NCI-H146 (cell line): ENCODE measurements around the gene HMCN1.
"Not testable (repeated sequence)": the region's sequence is repeated elsewhere in the genome, so short reads cannot be mapped to it uniquely, and the experiment has no call there.

ENCODE experiments used
- DNase-seq: peaks from one replicate; lab custom pipeline; 2025; lab: John Stamatoyannopoulos, UW

Gene HMCN1

DNA sequence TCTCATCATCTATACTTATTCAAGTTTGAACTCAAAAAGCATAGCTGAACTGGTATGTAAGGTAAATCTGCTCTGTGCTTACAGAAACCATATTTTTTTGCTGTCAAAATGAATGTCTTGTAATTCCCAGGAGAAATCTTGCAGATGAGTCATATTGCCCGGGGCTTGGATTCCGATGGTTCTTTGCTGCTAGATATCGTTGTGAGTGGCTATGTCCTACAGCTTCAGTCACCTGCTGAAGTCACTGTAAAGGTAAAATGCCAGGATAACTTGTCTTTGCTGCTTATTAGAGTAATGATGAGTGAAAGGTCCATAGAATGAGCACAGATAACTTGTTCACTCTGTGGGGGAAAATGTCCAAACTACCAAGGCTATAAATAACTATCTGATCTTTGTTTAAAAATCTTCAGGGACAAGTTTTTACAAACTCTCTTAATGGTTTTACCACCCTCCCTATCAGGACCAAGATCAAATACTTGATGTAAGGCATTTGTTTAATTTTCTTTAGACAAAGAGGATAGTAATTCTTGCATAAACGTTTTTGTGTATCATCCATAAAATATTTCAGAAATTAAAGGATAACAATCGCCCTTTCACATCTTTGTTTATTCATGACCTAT, 418.5 kb downstream of the HMCN1 start:
- DNase-seq, result no peak

DNA sequence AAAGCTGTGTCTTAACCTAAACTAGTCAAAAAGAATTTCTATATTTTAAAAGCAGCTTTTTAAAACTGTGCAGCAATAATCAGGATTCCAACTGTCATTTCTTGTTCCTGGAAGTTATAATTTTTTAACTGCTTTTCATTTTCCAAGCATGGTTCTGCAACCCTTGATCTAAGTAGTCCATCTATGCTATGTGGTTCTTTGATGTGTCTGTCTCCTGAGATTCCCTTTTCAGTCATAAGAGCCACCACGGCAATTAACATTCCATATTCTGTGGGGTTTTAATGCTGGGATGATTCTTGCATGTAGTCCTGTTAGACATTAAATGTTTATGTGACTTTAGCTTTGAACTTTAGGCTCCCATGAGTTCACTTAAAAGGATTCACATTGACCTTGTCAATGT, 420.5 kb downstream of the HMCN1 start:
- no peak for DNase-seq

DNA sequence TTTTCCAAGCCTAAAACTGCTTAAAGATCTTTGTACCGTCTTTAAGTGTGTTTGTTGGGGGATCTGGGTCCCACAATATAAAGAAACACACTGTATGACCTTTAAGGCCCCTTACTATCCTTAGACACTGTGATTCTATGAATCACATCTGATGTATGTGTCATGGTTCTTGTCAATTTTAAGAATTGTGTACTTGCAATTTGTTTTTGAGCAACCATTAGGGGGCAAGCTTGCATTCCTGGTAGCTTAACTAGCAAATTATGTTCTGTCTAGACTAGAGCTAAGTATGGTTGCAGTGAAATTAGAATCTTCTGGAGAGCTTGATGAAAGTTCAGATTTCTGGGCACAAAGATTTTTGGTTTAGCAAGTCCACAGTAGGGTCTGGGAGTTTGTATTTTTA, 421.4 kb downstream of the HMCN1 start:
- DNase-seq, result no peak

DNA sequence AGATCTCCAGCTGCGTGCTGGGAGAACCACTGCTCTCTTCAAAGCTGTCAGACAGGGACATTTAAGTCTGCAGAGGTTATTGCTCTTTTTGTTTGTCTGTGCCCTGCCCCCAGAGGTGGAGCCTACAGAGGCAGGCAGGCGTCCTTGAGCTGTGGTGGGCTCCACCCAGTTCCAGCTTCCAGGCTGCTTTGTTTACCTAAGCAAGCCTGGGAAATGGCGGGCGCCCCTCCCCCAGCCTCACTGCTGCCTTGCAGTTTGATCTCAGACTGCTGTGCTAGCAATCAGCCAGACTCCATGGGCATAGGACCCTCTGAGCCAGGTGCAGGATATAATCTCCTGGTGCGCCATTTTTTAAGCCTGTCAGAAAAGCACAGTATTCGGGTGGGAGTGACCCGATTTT, 428.7 kb downstream of the HMCN1 start:
- not testable (repeated sequence) for DNase-seq

DNA sequence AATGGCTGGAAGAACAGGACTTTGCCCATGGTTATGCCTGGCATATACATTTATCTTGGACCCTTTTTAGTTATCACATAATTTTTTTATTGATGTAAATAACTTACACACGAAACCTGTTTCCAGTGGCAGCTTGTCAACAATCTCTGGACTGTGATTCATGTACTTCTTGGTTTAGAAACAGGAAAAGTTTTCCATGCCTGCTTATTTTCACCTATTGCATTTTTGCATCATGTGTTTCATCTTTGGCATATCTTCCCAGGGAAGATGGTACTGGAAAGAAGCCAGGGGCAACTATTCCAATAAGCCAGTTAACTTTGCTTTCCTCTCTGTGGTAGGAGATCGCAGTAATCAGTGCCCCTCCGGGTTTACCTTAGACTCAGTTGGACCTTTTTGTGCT, 430.6 kb downstream of the HMCN1 start:
- DNase-seq, result no peak

DNA sequence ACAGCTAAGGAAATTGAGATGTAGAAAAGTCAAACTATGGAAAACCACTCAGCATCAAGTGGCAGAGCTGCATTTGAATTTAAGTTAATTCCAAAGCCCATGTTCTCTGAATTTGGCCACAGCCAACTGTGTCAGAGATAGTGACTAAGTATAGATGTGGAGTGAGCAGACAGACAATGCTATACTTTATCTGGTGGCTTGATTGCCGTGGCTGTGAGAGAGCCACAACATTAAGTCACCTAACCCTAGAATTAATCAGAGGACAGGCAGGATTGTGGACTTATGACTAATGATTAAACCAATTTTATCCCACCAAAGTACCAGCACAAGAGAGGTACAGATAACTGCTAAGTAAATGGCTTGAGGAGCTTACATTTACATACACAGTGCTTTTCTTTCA, 431.1 kb downstream of the HMCN1 start:
- no peak for DNase-seq

DNA sequence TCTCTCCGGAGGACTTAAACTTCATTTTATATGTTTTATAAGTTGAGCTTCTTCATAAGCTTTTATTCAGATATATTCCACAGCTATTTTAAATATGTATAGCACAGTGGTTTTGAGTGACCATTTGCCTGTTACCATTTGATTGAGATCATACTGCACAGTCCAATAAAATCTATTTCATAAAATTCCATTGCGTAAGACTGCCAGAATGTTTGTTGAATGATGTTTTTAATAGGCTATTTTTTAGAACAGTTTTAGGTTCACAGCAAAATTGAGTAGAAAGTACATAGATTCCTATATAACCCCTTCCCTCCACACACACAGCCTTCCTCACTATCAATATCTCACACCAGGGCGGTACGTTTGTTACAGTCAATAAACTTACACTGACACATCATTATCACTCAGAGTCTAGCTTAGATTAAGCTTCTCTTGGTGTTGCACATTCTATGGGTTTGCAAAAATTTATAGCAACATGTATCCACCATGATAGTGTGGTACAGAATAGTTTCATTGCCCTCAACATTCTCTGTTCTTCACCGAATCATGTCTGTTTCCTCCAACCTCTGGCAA, 433.0 kb downstream of the HMCN1 start:
- DNase-seq, result no peak

DNA sequence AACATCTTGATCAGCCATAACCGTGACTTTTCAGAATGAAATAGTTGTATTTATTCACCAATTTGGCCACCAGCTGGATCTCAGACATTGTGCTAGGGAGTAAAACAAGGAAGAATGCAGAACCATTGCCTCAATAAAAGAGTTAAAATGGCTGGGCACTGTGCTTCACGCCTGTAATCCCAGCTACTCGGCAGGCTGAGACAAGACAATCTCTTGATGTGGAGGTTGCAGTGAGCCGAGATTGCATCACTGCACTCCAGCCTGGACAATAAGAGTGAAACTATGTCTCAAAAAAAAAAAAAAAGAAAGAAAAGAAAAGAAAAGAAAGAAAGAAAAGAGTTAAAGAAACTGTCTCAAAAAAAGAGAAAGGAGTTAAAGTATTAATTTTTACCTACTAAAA, 441.4 kb downstream of the HMCN1 start:
- DNase-seq, result no peak

DNA sequence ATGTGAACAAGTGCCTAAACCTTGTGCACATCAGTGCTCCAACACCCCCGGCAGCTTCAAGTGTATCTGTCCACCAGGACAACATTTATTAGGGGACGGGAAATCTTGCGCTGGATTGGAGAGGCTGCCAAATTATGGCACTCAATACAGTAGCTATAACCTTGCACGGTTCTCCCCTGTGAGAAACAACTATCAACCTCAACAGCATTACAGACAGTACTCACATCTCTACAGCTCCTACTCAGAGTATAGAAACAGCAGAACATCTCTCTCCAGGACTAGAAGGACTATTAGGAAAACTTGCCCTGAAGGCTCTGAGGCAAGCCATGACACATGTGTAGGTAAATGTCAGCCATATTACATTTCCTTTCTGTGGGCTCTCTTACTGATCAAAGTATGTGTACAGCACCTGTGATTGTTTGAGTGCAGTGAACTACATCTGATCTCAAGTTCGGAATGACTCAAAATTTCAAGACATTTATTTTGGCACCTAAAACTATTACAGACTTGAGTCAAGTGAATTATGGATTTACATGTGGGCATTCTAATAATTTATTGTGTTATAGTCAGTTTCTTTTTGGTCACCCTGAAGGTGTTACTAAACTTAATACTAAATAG, 444.3 kb downstream of the HMCN1 start:
- DNase-seq, result no peak

DNA sequence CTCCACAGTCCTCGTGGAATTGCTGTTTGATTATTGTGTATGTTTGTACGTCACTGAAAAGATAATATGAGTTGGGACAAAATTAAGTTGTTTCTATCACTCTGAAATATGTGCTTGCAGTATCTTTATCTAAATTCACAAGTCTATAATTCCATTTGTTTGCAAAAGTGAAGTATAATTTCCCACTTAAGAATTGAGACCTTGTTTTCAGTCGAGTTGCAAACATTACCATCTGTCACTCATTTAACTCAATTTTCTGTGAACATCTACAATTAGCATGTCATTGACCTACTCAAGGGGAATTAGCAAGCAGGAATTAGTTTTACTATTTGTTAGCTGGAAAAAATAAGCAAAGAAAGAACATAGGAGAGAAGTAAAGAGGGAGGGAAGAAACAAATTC, 445.0 kb downstream of the HMCN1 start:
- no peak for DNase-seq

DNA sequence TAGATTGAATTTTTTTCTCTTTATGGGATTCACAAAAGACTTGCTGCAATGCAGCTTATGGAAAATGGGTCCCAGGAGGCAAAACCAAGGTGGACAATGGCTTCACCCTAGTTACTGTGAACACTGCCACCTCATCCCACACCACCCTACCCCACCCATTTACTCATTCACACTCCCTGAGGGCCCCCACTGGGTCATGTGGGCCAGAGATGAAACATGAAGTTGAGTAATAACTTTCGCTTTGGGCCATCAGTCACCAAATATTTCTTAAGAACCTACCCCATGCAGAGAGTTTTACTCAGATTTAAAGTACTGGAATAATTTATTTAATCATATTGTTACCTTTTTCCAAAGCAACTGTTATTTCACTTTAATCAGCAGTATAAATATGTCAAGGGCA, 449.0 kb downstream of the HMCN1 start:
- DNase-seq, result no peak

DNA sequence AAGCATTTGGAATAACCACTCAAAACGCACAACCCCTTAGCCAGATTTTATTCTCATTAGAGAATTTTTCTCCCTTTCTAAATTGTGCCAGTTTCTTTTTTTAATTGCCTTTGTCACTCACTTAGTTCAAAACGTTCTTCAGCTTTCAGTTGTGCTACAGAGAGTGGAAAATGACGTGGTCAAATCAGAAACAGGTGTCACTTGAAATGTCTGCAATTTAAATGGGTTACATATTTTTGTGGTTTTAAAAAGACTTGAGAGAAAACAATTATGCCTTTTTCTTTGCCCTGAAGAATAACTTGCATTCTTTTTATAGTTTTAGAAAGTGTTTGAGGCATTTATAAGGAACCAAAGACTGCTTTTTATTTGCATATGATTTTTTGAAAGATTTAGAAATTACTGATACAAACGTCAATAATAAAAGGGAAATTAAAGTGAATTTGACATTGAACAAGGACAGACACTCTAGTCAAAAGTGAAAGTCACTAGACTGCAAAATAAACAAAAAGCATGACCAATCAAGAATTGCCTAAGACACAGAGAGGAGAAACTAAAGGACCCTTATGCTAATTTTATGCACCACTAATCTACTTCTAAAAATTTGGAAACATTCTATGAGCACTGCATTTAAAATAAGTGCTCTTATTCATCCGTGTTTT, 449.9 kb downstream of the HMCN1 start:
- DNase-seq, result no peak

DNA sequence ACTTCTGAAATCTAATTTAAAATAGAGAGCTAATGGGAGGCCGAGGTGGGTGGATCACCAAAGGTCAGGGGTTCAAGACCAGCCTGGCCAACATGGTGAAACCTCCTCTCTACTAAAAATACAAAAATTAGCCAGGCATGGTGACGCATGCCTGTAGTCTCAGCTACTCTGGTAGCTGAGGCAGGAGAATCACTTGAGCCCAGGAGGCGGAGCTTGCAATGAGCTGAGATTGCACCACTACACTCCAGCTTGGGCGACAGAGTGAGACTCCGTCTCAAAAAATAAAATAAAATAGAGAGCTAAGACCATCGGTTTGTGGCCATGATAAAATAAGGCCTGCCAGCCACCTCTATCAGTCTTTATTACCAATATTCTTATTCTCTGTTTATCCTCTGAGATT, 452.1 kb downstream of the HMCN1 start:
- not testable (repeated sequence) for DNase-seq

DNA sequence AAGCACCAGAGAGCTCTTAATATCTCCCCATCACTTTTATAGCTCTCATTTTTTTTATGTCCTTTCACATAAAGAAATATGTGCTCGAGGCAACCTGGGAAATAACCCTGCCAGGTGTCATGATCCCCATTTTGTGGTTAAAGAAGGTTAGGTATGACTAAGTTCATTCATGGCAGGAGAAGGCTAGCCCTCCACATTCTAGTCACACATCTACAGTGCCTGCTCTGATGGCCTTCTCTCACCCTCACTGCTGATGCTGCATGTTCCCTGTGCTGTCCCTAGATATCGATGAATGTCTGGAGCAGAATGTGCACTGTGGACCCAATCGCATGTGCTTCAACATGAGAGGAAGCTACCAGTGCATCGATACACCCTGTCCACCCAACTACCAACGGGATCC, 453.4 kb downstream of the HMCN1 start:
- DNase-seq, result no peak

DNA sequence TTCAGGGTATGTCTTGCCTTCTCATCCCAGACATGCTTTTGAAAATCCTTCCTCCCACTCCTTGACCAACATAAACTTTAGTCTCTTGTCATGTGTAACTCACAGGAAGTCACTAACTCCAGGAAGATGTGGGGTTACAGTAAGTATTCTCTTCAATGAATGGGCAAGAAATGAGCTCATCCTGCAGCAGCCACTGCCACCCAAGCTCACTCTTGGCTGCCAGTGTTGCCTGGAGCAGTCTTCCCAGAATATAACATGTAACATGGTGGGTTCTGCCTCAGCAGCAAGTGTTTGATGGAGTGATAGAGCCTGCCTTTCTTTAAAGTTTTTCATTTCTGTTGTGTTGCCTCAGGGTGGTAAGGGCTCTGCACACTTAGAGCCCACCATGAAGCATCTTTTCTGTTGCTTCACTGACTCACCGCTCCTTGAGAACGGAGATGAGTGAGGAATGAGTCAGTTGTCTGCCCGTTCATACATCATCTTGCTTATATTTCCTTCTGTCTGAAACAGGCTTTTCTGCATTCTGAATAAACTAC, 453.9 kb downstream of the HMCN1 start:
- no peak for DNase-seq

DNA sequence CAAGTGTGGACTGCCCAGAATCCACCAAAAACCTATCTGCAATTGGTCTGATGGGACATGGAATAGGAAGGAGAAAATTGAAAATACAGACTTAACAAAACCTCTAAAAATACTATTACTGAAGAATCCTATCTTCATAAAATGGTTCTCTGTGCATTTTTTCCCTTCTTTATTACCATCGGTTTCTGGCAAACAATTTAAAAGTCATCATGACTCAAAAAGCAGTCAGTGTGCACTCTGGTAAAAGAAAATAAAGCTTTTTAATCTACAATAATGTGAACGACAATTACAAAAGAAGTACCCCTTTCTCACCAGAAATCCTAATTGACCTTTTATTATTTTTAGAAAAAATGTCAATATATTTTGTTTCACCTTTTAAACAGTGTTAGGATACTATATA, 454.5 kb downstream of the HMCN1 start:
- no peak for DNase-seq

DNA sequence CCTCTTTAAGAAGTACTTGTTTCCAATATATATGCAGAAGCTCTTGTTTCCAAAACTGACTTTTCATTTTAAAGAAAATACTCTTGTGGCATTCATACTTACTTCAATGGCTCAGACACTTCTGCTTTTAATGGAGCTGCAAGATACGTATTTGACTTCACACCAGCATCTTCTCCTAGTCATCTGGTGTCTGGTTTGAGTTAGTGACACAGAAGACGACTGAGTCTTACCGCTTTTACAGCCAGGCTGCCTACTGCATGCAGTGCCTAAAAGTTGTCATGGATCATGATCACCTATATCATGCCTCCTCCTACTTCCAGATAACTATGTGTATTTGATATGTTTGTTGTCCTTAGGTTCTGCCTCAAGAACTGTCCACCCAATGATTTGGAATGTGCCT, 455.0 kb downstream of the HMCN1 start:
- DNase-seq, result no peak

DNA sequence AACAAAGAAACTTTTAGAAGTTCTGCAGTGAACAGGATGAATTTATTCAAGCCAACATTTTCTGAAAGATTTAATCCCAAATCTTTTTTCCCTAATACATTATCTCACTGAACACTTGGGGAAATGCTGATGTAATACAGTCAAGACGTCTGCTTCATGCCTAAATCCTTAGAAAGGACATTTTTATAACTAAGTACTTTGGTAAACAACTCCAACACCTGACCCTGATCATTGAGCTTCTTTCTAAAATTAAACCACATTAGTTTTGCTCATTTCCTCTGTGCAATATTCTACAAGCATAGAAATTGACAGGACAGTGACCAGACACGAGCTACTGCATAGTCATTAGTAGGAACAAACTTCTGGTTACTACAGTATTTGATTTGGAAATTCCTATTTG, 457.3 kb downstream of the HMCN1 start:
- DNase-seq, result no peak

DNA sequence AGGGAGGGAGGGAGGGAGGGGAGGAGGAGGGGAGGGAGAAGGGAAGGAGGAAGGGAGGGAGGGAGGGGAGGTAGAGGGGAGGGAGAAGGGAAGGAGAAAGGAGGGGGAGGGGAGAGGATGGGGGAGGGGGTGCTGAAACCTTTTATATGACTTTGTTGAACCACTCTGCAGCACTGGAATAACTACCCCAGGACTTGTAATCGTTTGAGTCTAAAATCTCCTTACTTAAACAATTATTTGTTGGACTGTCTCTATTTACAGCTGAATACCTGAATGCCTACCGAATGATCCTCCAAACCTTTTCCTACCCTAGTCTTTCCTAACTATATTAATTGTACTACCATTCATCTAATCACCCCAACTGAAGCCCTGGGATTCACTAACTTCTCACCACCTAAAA, 459.0 kb downstream of the HMCN1 start:
- no peak for DNase-seq

DNA sequence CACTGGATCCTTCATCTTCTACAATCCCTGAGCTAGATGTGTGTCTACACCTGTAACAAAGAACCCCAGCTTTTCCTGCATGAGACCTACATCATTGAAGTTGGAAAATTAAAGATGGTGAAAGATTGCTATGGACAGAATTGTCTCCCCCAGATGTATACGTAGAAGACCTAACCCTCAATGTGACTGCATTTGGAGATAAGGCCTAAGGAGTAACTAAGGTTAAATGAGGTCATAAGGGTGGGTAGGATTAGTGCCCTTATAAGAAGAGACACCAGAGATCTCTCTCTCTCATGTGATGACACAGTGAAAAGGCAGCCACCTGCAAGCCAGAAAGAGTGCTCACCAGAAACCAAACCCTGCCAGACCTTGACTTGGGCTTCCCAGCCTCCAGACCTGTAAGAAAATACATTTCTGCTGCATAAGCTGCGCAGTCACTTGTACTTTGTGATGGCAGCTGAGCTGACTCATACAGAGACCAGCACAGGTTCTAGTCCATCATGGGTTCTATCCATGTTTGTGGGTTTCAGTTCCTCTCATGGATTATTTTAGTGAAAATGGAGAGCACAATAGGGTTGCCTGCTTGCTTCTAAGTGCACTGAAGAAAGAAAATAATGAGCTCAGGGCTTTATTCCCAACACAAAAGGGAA, 460.0 kb downstream of the HMCN1 start:
- DNase-seq, result no peak

DNA sequence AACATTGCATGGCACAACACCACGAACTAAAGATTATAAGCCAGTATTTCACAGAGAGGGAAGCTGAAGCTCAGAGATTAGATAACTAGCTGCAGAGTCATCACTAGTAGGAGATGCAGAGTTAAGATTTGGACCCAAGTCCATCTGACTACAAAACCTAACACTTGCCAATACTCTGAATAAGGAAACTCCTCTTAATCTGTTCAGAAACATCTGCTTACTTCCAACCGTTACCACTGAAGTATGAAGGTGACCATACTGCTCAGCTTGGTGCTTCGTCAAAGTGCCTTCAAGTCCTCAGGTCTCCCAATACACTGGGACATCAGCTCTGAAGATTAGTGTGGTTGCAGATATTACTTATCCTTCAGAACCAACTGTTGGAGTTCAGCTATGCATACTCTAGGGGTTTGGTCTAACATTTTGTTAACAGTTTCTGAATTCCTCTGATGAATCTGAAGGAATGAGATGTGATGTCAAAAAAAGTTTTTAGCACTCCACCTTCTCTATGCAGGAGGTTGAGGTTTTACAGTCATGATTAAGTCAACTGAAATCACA, 461.3 kb downstream of the HMCN1 start:
- no peak for DNase-seq

DNA sequence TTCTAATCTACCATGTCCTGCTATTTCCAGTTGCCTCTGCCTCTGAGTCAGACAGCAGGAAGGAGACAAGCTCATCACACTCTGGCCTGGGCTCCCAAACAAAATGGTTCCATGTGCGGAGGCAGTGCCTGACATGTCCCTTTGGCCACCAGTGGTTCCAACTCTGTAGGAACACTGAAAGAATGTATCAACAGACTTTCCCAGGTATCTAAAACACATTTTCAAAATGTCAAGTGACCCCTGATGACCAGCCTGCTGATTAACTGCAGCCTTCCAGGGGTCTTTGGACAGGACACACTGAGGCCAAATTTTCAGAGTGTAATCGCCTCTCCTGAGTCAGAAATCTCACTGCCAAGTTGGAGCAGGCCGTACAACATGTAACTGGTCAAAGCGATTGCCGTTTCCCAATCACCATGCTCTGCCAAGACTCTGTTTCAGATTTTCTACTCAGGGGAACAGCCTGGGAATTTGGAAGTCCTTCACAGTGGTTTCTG, 468.1 kb downstream of the HMCN1 start:
- no peak for DNase-seq
